Gastrocnemius medialis (tissue), 4 donors: Measurements from ENCODE around the gene NOD2.

Source experiments
- CTCF ChIP-seq, 5 experiments: fragments of 450-650 bp in 3 of 5; fragments of 200-600 bp in 2 of 5; sonication (generic) in 2 of 5; IDR thresholded peaks in 4 of 5; conservative IDR thresholded peaks in 1 of 5; 1 replicate in 4 of 5; 2 replicates in 1 of 5; pipeline ENCODE4 v1.5.1; 2016 to 2019; ENCODE audit warnings: antibody characterized with exemption in 5 of 5, mild to moderate bottlenecking in 3 of 5, moderate library complexity in 3 of 5
- POLR2A ChIP-seq, 2 donors: fragments of 450-650 bp; IDR thresholded peaks; one replicate each; pipeline ENCODE4 v1.6.1; 2017; ENCODE audit warnings: antibody characterized with exemption in 2 of 2, mild to moderate bottlenecking in 2 of 2, moderate library complexity in 2 of 2

- TF ChIP-seq CTCF (IDR thresholded peaks at IDR 0.05 in 4 of 5, conservative IDR thresholded peaks at IDR 0.05 in 1 of 5) (no peak), POLR2A (IDR thresholded peaks at IDR 0.05) (no peak)
Measured at GRCh38 chr16:50778284-50779163, 85.1 kb downstream of the NOD2 start.
